ENCODE measurements around the gene PHKA2. TPM values are rescaled to one million over a fixed set of nuclear protein-coding genes. Genes with fewer than 3 reads are reported as not detected.

The PHKA2 gene
- total RNA-seq, 1 experiment from 2014 or later, result 34.4 TPM

DNA sequence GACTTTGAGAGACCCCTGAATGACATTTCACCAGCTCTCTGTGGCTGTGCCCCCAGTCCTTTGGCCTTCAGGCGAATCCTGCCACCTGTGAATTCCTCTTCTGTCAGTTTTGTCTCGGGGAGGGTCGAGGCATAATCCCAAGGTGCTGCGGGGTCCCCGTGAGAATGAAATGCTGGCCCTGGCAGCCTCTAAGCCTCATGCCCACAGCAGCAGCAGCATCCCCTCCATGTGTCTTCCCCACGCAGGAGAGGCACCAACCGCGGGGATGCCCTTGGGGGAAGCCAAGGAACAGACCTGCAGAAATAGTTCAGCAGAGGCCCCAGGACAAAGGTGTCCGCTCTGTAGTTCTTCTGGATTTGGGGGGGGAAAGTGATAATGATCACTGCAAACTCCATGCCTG, 104.8 kb downstream of the PHKA2 start:
- ChIA-PET POLR2A (ENCODE audit: unreplicated experiment) (no interaction called here), CTCF (no interaction called here)
- H3K79me2 ChIP-seq (ENCODE audit: low read depth), result no peaks in the 10 kb centered on the region
- H3K9me3 ChIP-seq (ENCODE audit: insufficient read depth, low read depth), result no peaks in the 10 kb centered on the region
- H3K36me3 ChIP-seq (ENCODE audit: low read depth), result no peaks in the 10 kb centered on the region
- no peaks in the 10 kb centered on the region for H3K4me1 ChIP-seq (replicated peaks; ENCODE audit: insufficient read depth)
- H3K27me3 ChIP-seq (ENCODE audit: insufficient read depth, low read depth), result no peaks in the 10 kb centered on the region
- H2AFZ ChIP-seq, result no peak overlapping the region
- BruUV-seq (replicated peaks), result no TSS peak
- no peaks in the 10 kb centered on the region for H3F3A ChIP-seq (ENCODE audit: insufficient read depth, low read depth)
- H3K4me3 ChIP-seq, result no peak overlapping the region
- no peak for DNase-seq
- intact Hi-C loops (cut with micrococcal nuclease; ENCODE audit: unreplicated experiment), result no loop called here
- TF ChIP-seq EZH2 (IDR thresholded peaks at IDR 0.05; ENCODE audit: low read depth), result no peak
- TF ChIP-seq, protein P1, sequence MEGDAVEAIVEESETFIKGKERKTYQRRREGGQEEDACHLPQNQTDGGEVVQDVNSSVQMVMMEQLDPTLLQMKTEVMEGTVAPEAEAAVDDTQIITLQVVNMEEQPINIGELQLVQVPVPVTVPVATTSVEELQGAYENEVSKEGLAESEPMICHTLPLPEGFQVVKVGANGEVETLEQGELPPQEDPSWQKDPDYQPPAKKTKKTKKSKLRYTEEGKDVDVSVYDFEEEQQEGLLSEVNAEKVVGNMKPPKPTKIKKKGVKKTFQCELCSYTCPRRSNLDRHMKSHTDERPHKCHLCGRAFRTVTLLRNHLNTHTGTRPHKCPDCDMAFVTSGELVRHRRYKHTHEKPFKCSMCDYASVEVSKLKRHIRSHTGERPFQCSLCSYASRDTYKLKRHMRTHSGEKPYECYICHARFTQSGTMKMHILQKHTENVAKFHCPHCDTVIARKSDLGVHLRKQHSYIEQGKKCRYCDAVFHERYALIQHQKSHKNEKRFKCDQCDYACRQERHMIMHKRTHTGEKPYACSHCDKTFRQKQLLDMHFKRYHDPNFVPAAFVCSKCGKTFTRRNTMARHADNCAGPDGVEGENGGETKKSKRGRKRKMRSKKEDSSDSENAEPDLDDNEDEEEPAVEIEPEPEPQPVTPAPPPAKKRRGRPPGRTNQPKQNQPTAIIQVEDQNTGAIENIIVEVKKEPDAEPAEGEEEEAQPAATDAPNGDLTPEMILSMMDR (conservative IDR thresholded peaks at IDR 0.05), result no peak
- H3K4me2 ChIP-seq, result no peak overlapping the region
- no peaks in the 10 kb centered on the region for H3K9me2 ChIP-seq (ENCODE audit: insufficient read depth)
- no peak overlapping the region for H3K27ac ChIP-seq
- no peaks in the 10 kb centered on the region for H4K20me1 ChIP-seq (ENCODE audit: insufficient read depth)

DNA sequence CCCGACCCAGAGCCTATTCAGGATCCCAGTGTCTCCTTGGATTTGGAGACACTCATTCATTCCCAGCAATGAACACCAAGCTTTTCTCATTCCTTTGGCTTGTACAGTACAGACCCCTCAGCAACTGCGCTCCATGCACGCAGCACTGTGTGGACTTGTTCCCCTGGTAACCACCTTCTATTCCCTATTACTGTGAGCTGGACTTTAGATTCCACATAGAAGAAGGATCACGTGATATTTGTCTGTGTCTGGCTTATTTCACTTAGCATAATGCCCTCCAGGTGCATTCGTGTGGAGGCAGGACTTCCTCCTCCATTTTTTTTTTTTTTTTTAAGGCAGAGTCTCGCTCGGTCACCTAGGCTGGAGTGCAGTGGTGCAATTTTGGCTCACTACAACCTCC, 106.4 kb downstream of the PHKA2 start:
- Histone ChIP-seq H3K27me3 (ENCODE audit: insufficient read depth, low read depth) (no peaks in the 10 kb centered on the region), H3K27ac (no peak overlapping the region), H3K79me2 (ENCODE audit: low read depth) (no peaks in the 10 kb centered on the region), H3K36me3 (ENCODE audit: low read depth) (no peaks in the 10 kb centered on the region), H2AFZ (no peak overlapping the region), H3K4me3 (no peak overlapping the region), H4K20me1 (ENCODE audit: insufficient read depth) (no peaks in the 10 kb centered on the region), H3K9me3 (ENCODE audit: insufficient read depth, low read depth) (no peaks in the 10 kb centered on the region), H3K4me1 (replicated peaks; ENCODE audit: insufficient read depth) (no peaks in the 10 kb centered on the region; the same call in 1 of the 2 replicates), H3F3A (ENCODE audit: insufficient read depth, low read depth) (no peaks in the 10 kb centered on the region; the same call in 1 of the 2 replicates), H3K4me2 (no peak overlapping the region), H3K9me2 (ENCODE audit: insufficient read depth) (no peaks in the 10 kb centered on the region)
- BruUV-seq (replicated peaks), result no TSS peak
- DNase-seq, result no peak
- no peak for TF ChIP-seq EZH2 (IDR thresholded peaks at IDR 0.05; ENCODE audit: low read depth)
- TF ChIP-seq, protein P1 (conservative IDR thresholded peaks at IDR 0.05), result no peak
- intact Hi-C loops (cut with micrococcal nuclease; ENCODE audit: unreplicated experiment), result no loop called here
- POLR2A ChIA-PET (ENCODE audit: unreplicated experiment), result no interaction called here
- CTCF ChIA-PET, result no interaction called here

DNA sequence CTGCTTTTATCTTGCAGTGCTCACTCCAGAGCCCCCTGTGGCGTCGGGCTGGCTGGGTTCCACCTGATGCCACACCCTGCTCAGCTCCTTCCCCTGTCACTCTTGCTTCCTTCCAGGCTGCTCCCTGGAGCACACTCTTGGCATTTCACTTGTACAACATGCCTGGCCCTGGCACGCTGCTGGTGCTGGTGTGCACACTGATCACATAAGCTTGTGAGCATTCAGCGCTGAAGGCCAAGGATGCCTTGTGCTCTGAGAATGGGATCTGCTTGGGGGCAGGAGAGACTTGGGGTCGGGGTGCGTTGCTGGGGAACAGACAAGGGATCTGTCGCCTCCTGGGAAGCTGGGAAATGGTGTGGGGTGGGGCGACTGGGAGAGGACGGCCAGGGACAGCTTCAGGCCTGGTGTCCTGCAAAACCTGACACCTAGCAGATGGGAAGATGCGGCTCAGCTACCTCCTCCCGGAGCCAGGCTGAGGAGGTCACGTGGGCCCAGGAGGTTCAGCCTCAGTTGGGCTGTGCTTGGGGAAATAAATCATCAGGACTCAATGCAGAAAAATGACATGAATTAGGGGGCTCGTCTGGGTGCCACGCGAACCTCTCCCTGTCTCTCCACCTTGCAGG, 108.5 kb downstream of the PHKA2 start:
- Histone ChIP-seq H3K36me3 (ENCODE audit: low read depth) (no peaks in the 10 kb centered on the region), H2AFZ (no peak overlapping the region), H3K9me3 (ENCODE audit: insufficient read depth, low read depth) (no peaks in the 10 kb centered on the region), H3K4me3 (no peak overlapping the region), H3K79me2 (ENCODE audit: low read depth) (no peaks in the 10 kb centered on the region), H3K9me2 (ENCODE audit: insufficient read depth) (no peaks in the 10 kb centered on the region), H4K20me1 (ENCODE audit: insufficient read depth) (no peaks in the 10 kb centered on the region), H3K4me2 (no peak overlapping the region), H3F3A (ENCODE audit: insufficient read depth, low read depth) (no peaks in the 10 kb centered on the region; the same call in 1 of the 2 replicates), H3K4me1 (replicated peaks; ENCODE audit: insufficient read depth) (no peaks in the 10 kb centered on the region; the same call in 1 of the 2 replicates), H3K27me3 (ENCODE audit: insufficient read depth, low read depth) (no peaks in the 10 kb centered on the region), H3K27ac (no peak overlapping the region)
- ChIA-PET POLR2A (ENCODE audit: unreplicated experiment) (no interaction called here), CTCF (no interaction called here)
- no TSS peak for BruUV-seq (replicated peaks)
- TF ChIP-seq EZH2 (IDR thresholded peaks at IDR 0.05; ENCODE audit: low read depth), result no peak
- TF ChIP-seq, protein P1 (conservative IDR thresholded peaks at IDR 0.05), result no peak
- intact Hi-C loops (cut with micrococcal nuclease; ENCODE audit: unreplicated experiment), result no loop called here
- no peak for DNase-seq

All from PC-9 (cell line).